SK-N-SH treated with all-trans-retinoic acid at 6 μM for 48 hours (cell line): Measurements from ENCODE around the gene SNPH.

ENCODE experiments used
- ATAC-seq: fragments of 200-7000 bp; cut with Tn5 transposase; 3 replicates; pipeline ENCODE4 v1.9.1; 2020; ENCODE audit warnings: mild to moderate bottlenecking, moderate library complexity
- ARNTL ChIP-seq: fragments of 450-650 bp; formaldehyde crosslinking; IDR thresholded peaks from 2 replicates; pipeline ENCODE4 v1.5.0; 2020; ENCODE audit warnings: low read depth, mild to moderate bottlenecking, moderate library complexity, borderline replicate concordance
- BACH2 ChIP-seq: fragments of 250-450 bp; sonication (Bioruptor Pico); IDR thresholded peaks from 2 replicates; pipeline ENCODE4 v1.9.0; 2021; ENCODE audit warnings: mild to moderate bottlenecking, borderline replicate concordance
- CREB5 ChIP-seq: fragments of 250-450 bp; sonication (Bioruptor Pico); IDR thresholded peaks from 2 replicates; pipeline ENCODE4 v1.5.1; 2020; ENCODE audit warnings: low read depth, mild to moderate bottlenecking, moderate library complexity
- CSDC2 ChIP-seq: fragments of 250-450 bp; sonication (Bioruptor Pico); IDR thresholded peaks from 2 replicates; pipeline ENCODE4 v1.5.0; 2020; ENCODE audit warnings: mild to moderate bottlenecking, moderate library complexity
- ESRRG ChIP-seq: fragments of 250-450 bp; sonication (Bioruptor Pico); IDR thresholded peaks from 2 replicates; pipeline ENCODE4 v1.6.1; 2021; ENCODE audit warnings: mild to moderate bottlenecking
- GLIS3 ChIP-seq: fragments of 250-450 bp; sonication (Bioruptor Pico); IDR thresholded peaks from 2 replicates; pipeline ENCODE4 v1.5.0; 2020; ENCODE audit warnings: mild to moderate bottlenecking, moderate library complexity
- ISL1 ChIP-seq: fragments of 250-450 bp; sonication (Bioruptor Pico); IDR thresholded peaks from 2 replicates; pipeline ENCODE4 v2.1.2; 2022; ENCODE audit warnings: mild to moderate bottlenecking, moderate library complexity
- OSR1 ChIP-seq: fragments of 250-450 bp; sonication (Bioruptor Pico); IDR thresholded peaks from 2 replicates; pipeline ENCODE4 v1.8.0; 2022; ENCODE audit warnings: moderate library complexity, mild to moderate bottlenecking, inconsistent platforms
- PATZ1 ChIP-seq: fragments of 250-450 bp; sonication (Bioruptor Pico); IDR thresholded peaks from 2 replicates; pipeline ENCODE4 v1.8.0; 2020; ENCODE audit warnings: mild to moderate bottlenecking, moderate library complexity, borderline replicate concordance
- POU6F1 ChIP-seq: fragments of 250-450 bp; sonication (Bioruptor Pico); IDR thresholded peaks from 2 replicates; pipeline ENCODE4 v1.8.0; 2021; ENCODE audit warnings: low read depth, mild to moderate bottlenecking, moderate library complexity, borderline replicate concordance
- PPARA ChIP-seq: fragments of 250-450 bp; sonication (Bioruptor Pico); IDR thresholded peaks from 2 replicates; pipeline ENCODE4 v1.5.0; 2020; ENCODE audit warnings: mild to moderate bottlenecking, borderline replicate concordance
- SNAI2 ChIP-seq: fragments of 250-450 bp; sonication (Bioruptor Pico); IDR thresholded peaks from 2 replicates; pipeline ENCODE4 v1.5.0; 2020; ENCODE audit warnings: mild to moderate bottlenecking, moderate library complexity
- TCF4 ChIP-seq: fragments of 250-450 bp; sonication (Bioruptor Pico); IDR thresholded peaks from 2 replicates; pipeline ENCODE4 v1.8.0; 2021; ENCODE audit warnings: mild to moderate bottlenecking, moderate library complexity, borderline replicate concordance
- TSHZ2 ChIP-seq: fragments of 250-450 bp; sonication (Bioruptor Pico); IDR thresholded peaks from 2 replicates; pipeline ENCODE4 v1.5.0; 2020; ENCODE audit warnings: mild to moderate bottlenecking, moderate library complexity
- ZC3H10 ChIP-seq: fragments of 250-450 bp; sonication (Bioruptor Pico); IDR thresholded peaks from 2 replicates; pipeline ENCODE4 v1.5.1; 2021; ENCODE audit warnings: mild to moderate bottlenecking, moderate library complexity
- ZFP30 ChIP-seq: fragments of 450-650 bp; formaldehyde crosslinking; IDR thresholded peaks from 2 replicates; pipeline ENCODE4 v1.5.0; 2022; ENCODE audit warnings: mild to moderate bottlenecking, moderate library complexity
- ZNF565 ChIP-seq: fragments of 450-650 bp; formaldehyde crosslinking; conservative IDR thresholded peaks from 2 replicates; pipeline ENCODE4 v1.5.0; 2020; ENCODE audit warnings: low read depth, mild to moderate bottlenecking, moderate library complexity
- ZNF70 ChIP-seq: fragments of 450-650 bp; formaldehyde crosslinking; IDR thresholded peaks from 2 replicates; pipeline ENCODE4 v1.5.0; 2020; ENCODE audit warnings: mild to moderate bottlenecking, moderate library complexity
- ZNF8 ChIP-seq: fragments of 450-650 bp; formaldehyde crosslinking; IDR thresholded peaks from 2 replicates; pipeline ENCODE4 v1.5.0; 2020; ENCODE audit warnings: mild to moderate bottlenecking, moderate library complexity

SNPH gene

GRCh38 chr20:1296922-1297321 is 30.8 kb downstream of the SNPH start:
- no peak for ATAC-seq
- TF ChIP-seq SNAI2 (CRISPR knock-in tag): no peak
- TF ChIP-seq ISL1: no peak
- TF ChIP-seq ZNF565: no peak

- no peak for ATAC-seq
Measured at GRCh38 chr20:1297486-1297885, 31.4 kb downstream of the SNPH start.

GRCh38 chr20:1298166-1298565 is 32.1 kb downstream of the SNPH start:
- ATAC-seq: no peak
- TF ChIP-seq SNAI2 (CRISPR knock-in tag): no peak
- TF ChIP-seq GLIS3 (CRISPR knock-in tag): no peak
- no peak for TF ChIP-seq POU6F1 (CRISPR knock-in tag)
- TF ChIP-seq ZNF70 (CRISPR knock-in tag): no peak
- TF ChIP-seq TCF4 (CRISPR knock-in tag): no peak
- TF ChIP-seq ZNF8 (CRISPR knock-in tag): no peak
- no peak for TF ChIP-seq ZC3H10 (CRISPR knock-in tag)
- no peak for TF ChIP-seq TSHZ2 (CRISPR knock-in tag)
- TF ChIP-seq, all 23 proteins: peak for 0

More at GRCh38 chr20:1297486-1297885, 31.4 kb downstream of the SNPH start:
- TF ChIP-seq TCF4 (CRISPR knock-in tag) (no peak), OSR1 (CRISPR knock-in tag) (no peak), TSHZ2 (CRISPR knock-in tag) (no peak), ARNTL (CRISPR knock-in tag) (no peak), POU6F1 (CRISPR knock-in tag) (no peak), ZNF70 (CRISPR knock-in tag) (no peak), PATZ1 (CRISPR knock-in tag) (no peak), ISL1 (no peak), CSDC2 (no peak), BACH2 (CRISPR knock-in tag) (no peak), SNAI2 (CRISPR knock-in tag) (no peak), ZFP30 (CRISPR knock-in tag) (no peak), PPARA (CRISPR knock-in tag) (no peak), GLIS3 (CRISPR knock-in tag) (no peak), CREB5 (CRISPR knock-in tag) (no peak), ESRRG (no peak)
